ENCODE measurements around the gene HABP2.

- TF ChIP-seq CTCF (IDR thresholded peaks at IDR 0.05; ENCODE audit: insufficient read depth, low read depth, low read length) (no peak), EZH2 (IDR thresholded peaks at IDR 0.05; ENCODE audit: insufficient read depth, low read length) (no peak)
These were observed 12.5 kb downstream of the HABP2 start for GRCh38 chr10:113565364-113565763.

All from astrocyte (in vitro differentiated cells and primary cell).